PFSK-1 (cell line): Measurements from ENCODE around the gene PVR.

ENCODE experiments used
- FOXP2 ChIP-seq: optimal IDR thresholded peaks from 2 replicates; pipeline ENCODE3; 2011; ENCODE audit warnings: borderline replicate concordance, control low read depth, inconsistent platforms; ENCODE audit not compliant: insufficient read depth; ENCODE audit errors: extremely low read length, extremely low read depth
- POLR2AphosphoS5 ChIP-seq: IDR thresholded peaks from 2 replicates; pipeline ENCODE4 v1.6.1; 2012; ENCODE audit warnings: low read depth, mild to moderate bottlenecking, control low read depth, low read length, moderate library complexity
- REST ChIP-seq, 2 experiments: IDR thresholded peaks; 2 replicates each; pipeline versions ENCODE4 v1.6.1 to v1.8.0; 2011 to 2012; ENCODE audit warnings: low read depth in 2 of 2, low read length in 2 of 2, control low read depth in 1 of 2, inconsistent platforms in 1 of 2, mild to moderate bottlenecking in 1 of 2, moderate library complexity in 1 of 2; ENCODE audit not compliant: insufficient read depth in 1 of 2
- SIN3A ChIP-seq: IDR thresholded peaks from 2 replicates; pipeline ENCODE4 v1.6.1; 2012; ENCODE audit warnings: mild to moderate bottlenecking, low read length, moderate library complexity, borderline replicate concordance; ENCODE audit not compliant: insufficient read depth
- TAF1 ChIP-seq: IDR thresholded peaks from 2 replicates; pipeline ENCODE4 v1.6.1; 2012; ENCODE audit warnings: low read length, control low read depth, borderline replicate concordance; ENCODE audit not compliant: insufficient read depth

The PVR gene

GRCh38 chr19:44624840-44625354, 18.8 kb upstream of the PVR start:
- TF ChIP-seq FOXP2 (no peak), REST (IDR thresholded peaks at IDR 0.05; ENCODE audit: insufficient read depth in 1 of 2, low read depth in 2 of 2, low read length in 2 of 2) (no peak), SIN3A (no peak), TAF1 (no peak), POLR2AphosphoS5 (no peak)

DNA sequence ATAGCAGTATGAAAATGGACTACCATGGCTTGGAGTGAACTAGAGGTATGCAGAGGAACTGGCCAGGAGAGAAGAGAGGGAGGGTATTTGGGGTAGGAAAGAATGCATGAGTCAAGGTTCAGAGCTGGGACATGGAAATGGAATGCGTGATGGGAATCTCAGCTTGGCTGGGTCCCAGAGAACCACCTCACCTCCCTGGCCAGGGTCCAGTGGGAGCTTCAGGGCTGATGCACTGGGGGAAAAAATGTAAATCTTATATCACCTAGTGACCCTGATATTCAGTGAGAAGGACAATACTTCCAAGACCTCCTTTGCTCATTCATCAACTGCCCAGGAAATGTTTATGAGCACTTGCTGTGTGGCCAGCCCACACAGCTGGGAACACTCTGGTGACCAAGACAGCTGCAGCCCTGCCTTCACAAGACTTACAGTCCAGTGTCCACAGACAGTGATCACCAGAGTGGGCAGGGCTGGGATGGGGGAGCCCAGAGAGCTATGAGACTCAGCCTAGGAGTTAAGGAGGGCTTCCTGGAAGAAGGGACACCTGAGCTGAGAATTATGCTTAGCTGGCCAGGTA, 17.6 kb upstream of the PVR start:
- TF ChIP-seq TAF1 = no peak
- no peak for TF ChIP-seq SIN3A
- no peak for TF ChIP-seq POLR2AphosphoS5
- TF ChIP-seq REST (IDR thresholded peaks at IDR 0.05; ENCODE audit: insufficient read depth in 1 of 2, low read depth in 2 of 2, low read length in 2 of 2) = no peak
- TF ChIP-seq FOXP2 = no peak

- no peak for TF ChIP-seq REST (IDR thresholded peaks at IDR 0.05; ENCODE audit: insufficient read depth in 1 of 2, low read depth in 2 of 2, low read length in 2 of 2)
- TF ChIP-seq FOXP2 = no peak
- no peak for TF ChIP-seq POLR2AphosphoS5
- no peak for TF ChIP-seq TAF1
- TF ChIP-seq SIN3A = no peak
Measured at GRCh38 chr19:44627631-44628030, 16.1 kb upstream of the PVR start.

- TF ChIP-seq POLR2AphosphoS5 = no peak
- TF ChIP-seq TAF1 = no peak
- no peak for TF ChIP-seq REST (IDR thresholded peaks at IDR 0.05; ENCODE audit: insufficient read depth in 1 of 2, low read depth in 2 of 2, low read length in 2 of 2)
- no peak for TF ChIP-seq FOXP2
- no peak for TF ChIP-seq SIN3A
Measured at GRCh38 chr19:44628793-44629192, 14.9 kb upstream of the PVR start.
